Measurements from ENCODE around the gene MAP2K2.
"Not testable (repeated sequence)": the region's sequence is repeated elsewhere in the genome, so short reads cannot be mapped to it uniquely, and the experiment has no call there.

Gene MAP2K2

DNA sequence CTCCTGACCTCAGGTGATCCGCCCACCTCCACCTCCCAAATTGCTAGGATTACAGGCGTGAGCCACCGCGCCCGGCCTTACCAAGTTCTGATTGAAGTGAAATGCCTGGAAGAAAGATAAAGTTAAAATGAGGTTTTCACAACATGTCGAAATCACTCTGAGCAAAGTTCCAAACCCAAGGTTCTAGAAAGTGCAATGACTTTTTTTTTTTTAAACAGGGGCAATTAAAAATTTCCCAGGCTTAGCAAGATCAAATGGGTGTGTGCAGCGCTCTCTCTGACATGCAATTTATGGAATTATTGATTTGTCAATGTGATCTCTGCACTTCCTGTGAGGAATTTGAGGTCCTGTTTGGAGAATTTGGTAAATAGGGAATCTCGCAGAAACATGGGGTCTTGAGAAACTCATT is 12.8 kb upstream of the MAP2K2 start:
- Histone ChIP-seq H4K20me1 (ENCODE audit: insufficient read depth, low read length, poor library complexity, severe bottlenecking) (no peaks in the 10 kb centered on the region), H3K36me3 (ENCODE audit: insufficient read depth, low read length) (no peaks in the 10 kb centered on the region), H3K9me2 (replicated peaks; ENCODE audit: low read depth, low read length) (no peaks in the 10 kb centered on the region), H3K79me2 (ENCODE audit: insufficient read depth, low read length) (no peaks in the 10 kb centered on the region), H3K9me3 (ENCODE audit: insufficient read depth, low read depth, low read length) (no peaks in the 10 kb centered on the region), H2AFZ (ENCODE audit: low read length) (no peak overlapping the region), H3F3A (ENCODE audit: low read depth) (no peaks in the 10 kb centered on the region), H3K9ac (ENCODE audit: low read depth, low read length, poor library complexity, severe bottlenecking) (no peak overlapping the region), H3K4me2 (ENCODE audit: low read depth, low read length, poor library complexity, severe bottlenecking) (no peak overlapping the region), H3K27me3 (ENCODE audit: insufficient read depth, low read length, poor library complexity, severe bottlenecking) (no peaks in the 10 kb centered on the region), H3K4me3 (ENCODE audit: low read length, poor library complexity, severe bottlenecking) (no peak overlapping the region), H3K4me1 (ENCODE audit: insufficient read depth, low read length, poor library complexity, severe bottlenecking) (no peaks in the 10 kb centered on the region)
- no peak for TF ChIP-seq EZH2phosphoT487 (IDR thresholded peaks at IDR 0.05; ENCODE audit: borderline replicate concordance)
- TF ChIP-seq, protein P1, sequence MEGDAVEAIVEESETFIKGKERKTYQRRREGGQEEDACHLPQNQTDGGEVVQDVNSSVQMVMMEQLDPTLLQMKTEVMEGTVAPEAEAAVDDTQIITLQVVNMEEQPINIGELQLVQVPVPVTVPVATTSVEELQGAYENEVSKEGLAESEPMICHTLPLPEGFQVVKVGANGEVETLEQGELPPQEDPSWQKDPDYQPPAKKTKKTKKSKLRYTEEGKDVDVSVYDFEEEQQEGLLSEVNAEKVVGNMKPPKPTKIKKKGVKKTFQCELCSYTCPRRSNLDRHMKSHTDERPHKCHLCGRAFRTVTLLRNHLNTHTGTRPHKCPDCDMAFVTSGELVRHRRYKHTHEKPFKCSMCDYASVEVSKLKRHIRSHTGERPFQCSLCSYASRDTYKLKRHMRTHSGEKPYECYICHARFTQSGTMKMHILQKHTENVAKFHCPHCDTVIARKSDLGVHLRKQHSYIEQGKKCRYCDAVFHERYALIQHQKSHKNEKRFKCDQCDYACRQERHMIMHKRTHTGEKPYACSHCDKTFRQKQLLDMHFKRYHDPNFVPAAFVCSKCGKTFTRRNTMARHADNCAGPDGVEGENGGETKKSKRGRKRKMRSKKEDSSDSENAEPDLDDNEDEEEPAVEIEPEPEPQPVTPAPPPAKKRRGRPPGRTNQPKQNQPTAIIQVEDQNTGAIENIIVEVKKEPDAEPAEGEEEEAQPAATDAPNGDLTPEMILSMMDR (conservative IDR thresholded peaks at IDR 0.05; ENCODE audit: low read length): no peak

DNA sequence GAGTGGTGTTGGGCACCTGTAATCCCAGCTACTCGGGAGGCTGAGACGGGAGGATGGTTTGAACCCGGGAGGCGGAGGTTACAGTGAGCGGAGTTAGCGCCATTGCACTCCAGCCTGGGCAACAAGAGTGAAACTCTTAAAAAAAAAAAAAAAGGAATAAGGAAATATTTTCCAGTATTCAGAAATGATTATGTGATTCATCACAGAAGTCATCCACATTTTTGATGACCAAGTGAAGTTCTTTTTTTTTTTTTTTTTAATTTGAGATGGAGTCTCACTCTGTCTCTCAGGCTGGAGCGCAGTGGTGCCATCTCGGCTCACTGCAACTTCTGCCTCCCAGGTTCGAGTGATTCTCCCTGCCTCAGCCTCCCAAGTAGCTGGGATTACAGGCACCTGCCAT is 11.5 kb upstream of the MAP2K2 start:
- not testable (repeated sequence) for H3K9me3 ChIP-seq (ENCODE audit: insufficient read depth, low read depth, low read length); H3K4me2 ChIP-seq (ENCODE audit: low read depth, low read length, poor library complexity, severe bottlenecking); H3K9ac ChIP-seq (ENCODE audit: low read depth, low read length, poor library complexity, severe bottlenecking)

DNA sequence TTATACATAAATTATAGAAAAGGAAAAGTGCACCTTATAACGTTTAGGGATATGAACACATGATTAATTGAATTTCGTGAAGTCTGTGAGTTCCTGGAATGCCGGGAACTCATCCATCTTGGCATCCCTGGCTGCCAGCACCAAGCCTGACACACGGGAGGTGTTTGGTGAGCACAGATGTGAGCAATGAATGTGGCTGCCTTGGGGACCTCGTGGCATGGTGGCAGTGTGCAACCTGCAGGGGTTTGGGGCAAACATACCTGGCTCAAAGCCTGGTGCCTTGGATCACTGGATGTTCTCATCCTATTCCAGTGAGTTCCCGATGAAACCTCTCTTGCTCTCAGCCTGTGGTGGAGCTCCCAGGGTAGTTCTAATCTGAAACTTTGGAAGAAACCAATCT is 10.4 kb upstream of the MAP2K2 start:
- Histone ChIP-seq H3K4me1 (ENCODE audit: insufficient read depth, low read length, poor library complexity, severe bottlenecking) (no peaks in the 10 kb centered on the region), H3K4me2 (ENCODE audit: low read depth, low read length, poor library complexity, severe bottlenecking) (no peak overlapping the region), H3K9me3 (ENCODE audit: insufficient read depth, low read depth, low read length) (no peaks in the 10 kb centered on the region), H3K4me3 (ENCODE audit: low read length, poor library complexity, severe bottlenecking) (no peak overlapping the region), H2AFZ (ENCODE audit: low read length) (no peak overlapping the region), H4K20me1 (ENCODE audit: insufficient read depth, low read length, poor library complexity, severe bottlenecking) (no peaks in the 10 kb centered on the region), H3K36me3 (ENCODE audit: insufficient read depth, low read length) (no peaks in the 10 kb centered on the region), H3K9ac (ENCODE audit: low read depth, low read length, poor library complexity, severe bottlenecking) (no peak overlapping the region), H3K9me2 (replicated peaks; ENCODE audit: low read depth, low read length) (no peaks in the 10 kb centered on the region), H3F3A (ENCODE audit: low read depth) (no peaks in the 10 kb centered on the region), H3K79me2 (ENCODE audit: insufficient read depth, low read length) (no peaks in the 10 kb centered on the region), H3K27me3 (ENCODE audit: insufficient read depth, low read length, poor library complexity, severe bottlenecking) (no peaks in the 10 kb centered on the region)
- TF ChIP-seq, protein P1 (conservative IDR thresholded peaks at IDR 0.05; ENCODE audit: low read length): no peak

More for the DNA sequence above, 11.5 kb upstream of the MAP2K2 start:
- H4K20me1 ChIP-seq (ENCODE audit: insufficient read depth, low read length, poor library complexity, severe bottlenecking); H3K27me3 ChIP-seq (ENCODE audit: insufficient read depth, low read length, poor library complexity, severe bottlenecking); H3K79me2 ChIP-seq (ENCODE audit: insufficient read depth, low read length); H3K4me3 ChIP-seq (ENCODE audit: low read length, poor library complexity, severe bottlenecking); H3K36me3 ChIP-seq (ENCODE audit: insufficient read depth, low read length); H3K9me2 ChIP-seq (replicated peaks; ENCODE audit: low read depth, low read length); H2AFZ ChIP-seq (ENCODE audit: low read length); H3F3A ChIP-seq (ENCODE audit: low read depth); H3K4me1 ChIP-seq (ENCODE audit: insufficient read depth, low read length, poor library complexity, severe bottlenecking): not testable (repeated sequence)

DNA sequence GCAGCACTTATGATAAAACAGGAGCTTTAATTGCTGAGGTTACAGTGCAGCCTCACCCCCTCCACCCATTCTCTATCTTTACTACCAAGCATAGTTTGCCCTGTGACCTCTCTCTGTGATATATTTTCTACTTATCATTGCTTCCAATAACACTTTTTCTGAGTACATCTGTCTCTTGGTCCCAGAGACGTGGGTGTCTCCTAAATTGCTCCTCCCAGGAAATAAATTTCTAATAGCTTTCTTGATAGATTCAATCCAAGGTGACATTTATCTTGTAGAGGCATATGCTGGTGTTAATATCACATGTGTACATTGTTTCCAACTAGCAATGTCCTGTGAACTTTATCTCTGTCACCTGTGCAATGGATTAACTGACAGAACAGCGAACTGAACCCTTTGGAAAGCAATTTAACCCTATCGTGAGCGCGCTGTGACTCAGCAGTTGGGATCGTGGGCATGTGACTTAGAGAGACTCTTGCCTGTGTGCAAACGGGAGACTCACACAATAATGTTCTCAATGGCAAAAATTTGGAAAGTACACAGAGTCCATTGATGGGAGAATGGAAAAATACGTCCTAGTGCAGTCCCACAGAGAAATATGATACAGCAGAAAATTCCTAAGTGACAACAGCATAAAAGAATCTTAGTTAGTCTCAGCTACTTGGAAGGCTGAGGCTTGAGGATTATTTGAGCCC is 7.0 kb upstream of the MAP2K2 start:
- no peak overlapping the region for H3K9ac ChIP-seq (ENCODE audit: low read depth, low read length, poor library complexity, severe bottlenecking)
- no peaks in the 10 kb centered on the region for H4K20me1 ChIP-seq (ENCODE audit: insufficient read depth, low read length, poor library complexity, severe bottlenecking)
- H3K79me2 ChIP-seq (ENCODE audit: insufficient read depth, low read length): no peaks in the 10 kb centered on the region
- H3K36me3 ChIP-seq (ENCODE audit: insufficient read depth, low read length): no peaks in the 10 kb centered on the region
- no peaks in the 10 kb centered on the region for H3K27me3 ChIP-seq (ENCODE audit: insufficient read depth, low read length, poor library complexity, severe bottlenecking)
- no peak for TF ChIP-seq EZH2phosphoT487 (IDR thresholded peaks at IDR 0.05; ENCODE audit: borderline replicate concordance)
- TF ChIP-seq, protein P1 (conservative IDR thresholded peaks at IDR 0.05; ENCODE audit: low read length): no peak
- no peaks in the 10 kb centered on the region for H3F3A ChIP-seq (ENCODE audit: low read depth)
- H3K9me3 ChIP-seq (ENCODE audit: insufficient read depth, low read depth, low read length): no peaks in the 10 kb centered on the region
- H2AFZ ChIP-seq (ENCODE audit: low read length): no peak overlapping the region
- no peak overlapping the region for H3K4me3 ChIP-seq (ENCODE audit: low read length, poor library complexity, severe bottlenecking)
- no peaks in the 10 kb centered on the region for H3K4me1 ChIP-seq (ENCODE audit: insufficient read depth, low read length, poor library complexity, severe bottlenecking)
- H3K9me2 ChIP-seq (replicated peaks; ENCODE audit: low read depth, low read length): no peaks in the 10 kb centered on the region
- H3K4me2 ChIP-seq (ENCODE audit: low read depth, low read length, poor library complexity, severe bottlenecking): no peak overlapping the region

DNA sequence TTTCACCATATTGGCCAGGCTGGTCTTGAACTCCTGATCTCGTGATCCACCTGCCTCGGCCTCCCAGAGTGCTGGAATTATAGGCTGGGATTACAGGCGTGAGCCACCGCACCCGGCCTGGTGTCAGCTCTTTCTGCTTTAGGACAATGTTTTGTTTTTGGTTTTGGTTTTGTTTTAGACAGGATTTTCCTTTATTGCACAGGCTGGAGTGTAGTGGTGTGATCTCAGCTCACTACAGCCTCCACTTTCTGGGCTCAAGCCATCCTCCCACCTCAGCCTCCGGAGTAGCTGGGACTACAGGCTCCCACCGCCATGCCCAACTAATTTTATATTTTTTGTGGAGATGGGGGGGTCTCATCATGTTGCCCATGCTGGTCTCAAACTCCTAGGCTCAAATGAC is 5.1 kb upstream of the MAP2K2 start:
- H3K4me2 ChIP-seq (ENCODE audit: low read depth, low read length, poor library complexity, severe bottlenecking); H3K79me2 ChIP-seq (ENCODE audit: insufficient read depth, low read length); H3K27me3 ChIP-seq (ENCODE audit: insufficient read depth, low read length, poor library complexity, severe bottlenecking); H3K4me3 ChIP-seq (ENCODE audit: low read length, poor library complexity, severe bottlenecking); H3K9me2 ChIP-seq (replicated peaks; ENCODE audit: low read depth, low read length); H3F3A ChIP-seq (ENCODE audit: low read depth); H2AFZ ChIP-seq (ENCODE audit: low read length); H3K9ac ChIP-seq (ENCODE audit: low read depth, low read length, poor library complexity, severe bottlenecking); H3K4me1 ChIP-seq (ENCODE audit: insufficient read depth, low read length, poor library complexity, severe bottlenecking); H4K20me1 ChIP-seq (ENCODE audit: insufficient read depth, low read length, poor library complexity, severe bottlenecking); H3K36me3 ChIP-seq (ENCODE audit: insufficient read depth, low read length); H3K9me3 ChIP-seq (ENCODE audit: insufficient read depth, low read depth, low read length): not testable (repeated sequence)

Measured in Loucy (cell line).